ENCODE measurements around the gene CHN1.

The CHN1 gene

DNA sequence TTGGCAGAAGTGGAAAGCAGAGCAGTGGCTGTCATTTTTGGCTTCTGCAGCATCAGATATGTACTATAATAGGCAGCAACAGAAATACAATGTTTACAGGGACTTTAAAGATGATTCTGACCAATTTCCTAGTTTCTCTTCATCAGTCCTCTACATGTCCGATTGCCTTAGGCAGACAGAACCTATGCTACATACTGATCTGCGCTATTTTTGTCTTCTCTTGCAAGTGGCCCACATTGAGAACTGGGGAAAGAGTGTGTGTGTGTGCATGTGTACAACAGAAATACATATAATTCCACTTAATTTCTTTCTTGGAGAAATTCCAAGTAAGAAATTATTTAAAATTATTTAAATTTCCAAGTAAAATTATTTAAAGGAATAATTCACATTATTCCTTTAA lies 163.8 kb downstream of the CHN1 start:
- Mint-ChIP-seq H3K4me3 (no peak overlapping the region), H3K36me3 (no peaks in the 10 kb centered on the region), H3K4me1 (no peaks in the 10 kb centered on the region), H3K27ac (no peak overlapping the region), H3K9me3 (no peaks in the 10 kb centered on the region), H3K27me3 (peaks cover 11% of the 10 kb centered on the region)
- ATAC-seq (ENCODE audit: low read depth) (no peak), DNase-seq (ENCODE audit: low spot score in 2 of 2) (no peak)

DNA sequence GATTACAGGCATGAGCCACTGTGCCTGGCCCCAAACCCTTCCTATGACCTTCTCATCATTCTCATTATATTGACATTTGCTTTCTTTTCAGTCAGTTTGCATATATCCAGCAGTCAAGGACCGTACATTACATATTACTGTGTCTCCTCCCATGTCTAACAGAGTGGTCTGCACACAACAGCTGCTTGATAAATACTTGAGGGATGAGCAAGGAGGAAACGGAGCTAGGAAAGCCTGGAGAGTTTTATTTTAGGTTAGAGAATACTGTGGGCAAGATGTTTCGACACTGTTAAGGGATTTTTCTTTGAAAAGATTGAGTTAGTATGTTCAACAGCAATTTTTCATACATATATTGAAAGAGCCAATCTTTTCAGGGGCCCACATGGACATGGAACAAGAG lies 164.7 kb downstream of the CHN1 start:
- H3K4me1 Mint-ChIP-seq: no peaks in the 10 kb centered on the region
- no peaks in the 10 kb centered on the region for H3K36me3 Mint-ChIP-seq
- DNase-seq (ENCODE audit: low spot score in 2 of 2) (no peak), ATAC-seq (ENCODE audit: low read depth) (no peak)
- H3K4me3 Mint-ChIP-seq: no peak overlapping the region
- peaks cover 9% of the 10 kb centered on the region for H3K27me3 Mint-ChIP-seq
- no peaks in the 10 kb centered on the region for H3K9me3 Mint-ChIP-seq
- no peak overlapping the region for H3K27ac Mint-ChIP-seq

DNA sequence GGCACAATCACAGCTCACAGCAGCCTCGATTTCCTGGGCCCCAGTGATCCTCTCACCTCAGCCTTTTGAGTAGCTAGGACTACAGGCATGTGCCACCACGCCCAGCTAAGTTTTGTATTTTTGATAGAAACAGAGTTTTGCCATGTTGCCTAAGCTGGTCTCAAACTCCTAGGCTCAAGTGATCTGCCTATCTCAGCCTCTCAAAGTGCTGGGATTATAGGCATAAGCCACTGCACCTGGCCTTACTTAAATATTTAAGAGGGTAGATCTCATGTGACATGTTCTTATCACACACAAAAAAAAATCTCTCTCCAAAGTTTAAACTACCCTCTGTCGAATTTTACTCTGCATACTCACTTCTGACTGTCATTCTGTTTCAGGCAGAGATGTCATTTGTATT lies 165.5 kb downstream of the CHN1 start:
- no peaks in the 10 kb centered on the region for H3K9me3 Mint-ChIP-seq
- H3K36me3 Mint-ChIP-seq: no peaks in the 10 kb centered on the region
- H3K27me3 Mint-ChIP-seq: peaks cover 9% of the 10 kb centered on the region
- H3K4me3 Mint-ChIP-seq: no peak overlapping the region
- no peak overlapping the region for H3K27ac Mint-ChIP-seq
- no peaks in the 10 kb centered on the region for H3K4me1 Mint-ChIP-seq
- ATAC-seq (ENCODE audit: low read depth) (no peak), DNase-seq (ENCODE audit: low spot score in 2 of 2) (no peak)

DNA sequence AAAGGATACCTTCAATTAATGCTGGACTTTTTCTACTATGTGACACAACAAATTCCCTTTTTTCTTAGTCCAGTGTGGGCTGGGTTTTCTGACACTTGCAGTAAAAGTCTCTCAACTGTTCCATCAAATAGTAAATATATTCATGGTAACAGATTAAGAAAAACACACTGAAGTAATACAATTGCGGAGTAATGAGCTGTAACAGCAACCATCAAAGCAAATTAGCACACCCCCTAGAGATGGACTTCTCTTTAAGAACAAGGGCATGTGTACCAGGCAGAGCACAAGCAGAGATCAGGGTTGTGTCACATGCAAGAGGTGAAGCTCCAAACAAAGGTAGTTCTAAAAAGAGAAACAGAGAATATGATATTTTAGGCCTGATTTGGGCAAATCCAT lies 168.2 kb downstream of the CHN1 start:
- Mint-ChIP-seq H3K4me3 (no peak overlapping the region), H3K27ac (no peak overlapping the region), H3K9me3 (peaks cover 5% of the 10 kb centered on the region), H3K27me3 (peaks cover 7% of the 10 kb centered on the region), H3K4me1 (no peaks in the 10 kb centered on the region), H3K36me3 (no peaks in the 10 kb centered on the region)
- ATAC-seq (ENCODE audit: low read depth) (no peak), DNase-seq (ENCODE audit: low spot score in 2 of 2) (no peak)

DNA sequence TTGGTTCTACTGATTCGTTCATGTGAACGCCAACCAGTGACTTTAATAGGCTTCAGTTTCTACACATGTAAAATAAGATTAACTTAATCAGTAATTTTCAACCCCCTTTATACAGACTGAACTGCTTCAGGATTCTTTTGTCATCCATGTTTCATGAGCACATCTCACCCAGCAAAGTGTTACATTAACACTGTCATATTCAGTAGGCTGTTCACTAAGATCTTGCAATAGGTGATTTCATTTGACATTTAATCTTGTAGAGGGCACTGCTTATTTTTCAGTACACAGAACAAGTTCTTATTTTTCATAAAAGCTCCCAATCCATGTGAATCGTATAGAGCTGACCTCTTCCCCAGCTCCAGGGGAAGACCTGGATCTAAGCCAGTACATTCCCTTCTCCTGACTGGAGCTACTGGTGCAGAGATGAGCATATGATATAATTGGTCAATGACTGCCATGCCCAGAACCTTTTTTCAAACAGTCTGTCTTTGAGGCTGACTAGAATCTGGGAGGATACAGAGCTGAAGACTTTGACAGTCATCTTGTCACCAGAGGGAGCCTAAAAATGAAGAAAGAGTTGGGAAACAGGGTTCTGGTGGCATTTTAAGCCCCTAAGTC lies 168.7 kb downstream of the CHN1 start:
- DNase-seq (ENCODE audit: low spot score in 2 of 2) (no peak), ATAC-seq (ENCODE audit: low read depth) (no peak)
- Mint-ChIP-seq H3K4me1 (no peaks in the 10 kb centered on the region), H3K36me3 (no peaks in the 10 kb centered on the region), H3K27ac (no peak overlapping the region), H3K27me3 (peaks cover 6% of the 10 kb centered on the region), H3K4me3 (no peak overlapping the region), H3K9me3 (peaks cover 5% of the 10 kb centered on the region)

DNA sequence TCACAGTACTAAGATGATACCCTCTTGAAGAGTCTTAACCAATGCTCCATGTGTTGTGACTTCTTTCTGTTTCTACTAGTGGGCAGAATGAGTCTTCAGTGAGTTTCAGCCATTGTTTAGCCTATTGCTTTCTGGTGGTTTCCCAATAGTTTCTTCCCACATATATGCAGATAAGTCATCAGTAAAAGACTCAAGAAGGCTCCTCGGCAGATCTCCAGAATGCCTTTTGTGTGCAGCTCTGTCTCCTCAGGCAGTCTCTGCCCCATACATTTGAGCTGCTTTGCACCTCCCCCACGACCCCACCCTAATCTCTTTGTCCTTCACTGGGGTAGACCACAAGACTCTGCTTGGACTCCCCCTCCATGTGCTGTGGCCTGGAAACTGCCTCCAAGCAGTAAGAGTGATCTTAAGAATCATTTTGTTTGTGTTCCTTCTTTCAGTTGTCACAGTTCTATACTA lies 169.4 kb downstream of the CHN1 start:
- H3K4me1 Mint-ChIP-seq: no peaks in the 10 kb centered on the region
- H3K9me3 Mint-ChIP-seq: peaks cover 5% of the 10 kb centered on the region
- no peaks in the 10 kb centered on the region for H3K36me3 Mint-ChIP-seq
- no peak for ATAC-seq (ENCODE audit: low read depth)
- no peak for DNase-seq (ENCODE audit: low spot score in 2 of 2)
- H3K4me3 Mint-ChIP-seq: no peak overlapping the region
- H3K27ac Mint-ChIP-seq: no peak overlapping the region
- H3K27me3 Mint-ChIP-seq: peaks cover 6% of the 10 kb centered on the region

DNA sequence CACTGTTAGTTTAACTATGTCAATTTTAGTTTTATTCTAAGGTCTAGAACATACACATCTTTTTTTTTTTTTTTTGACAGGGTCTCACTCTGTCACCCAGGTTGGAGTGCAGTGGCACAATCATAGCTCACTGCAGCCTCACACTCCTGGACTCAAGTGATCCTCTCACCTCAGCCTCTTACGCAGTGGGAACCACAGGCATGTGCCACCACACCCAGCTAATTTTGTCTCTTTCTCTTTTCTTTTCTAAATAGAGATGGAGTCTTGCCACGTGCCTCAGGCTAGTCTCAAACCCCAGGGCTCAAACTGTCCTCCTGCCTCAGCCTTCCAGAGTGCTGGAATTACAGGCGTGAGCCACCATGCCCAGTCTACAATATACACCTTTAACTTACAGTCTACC lies 171.4 kb downstream of the CHN1 start:
- H3K36me3 Mint-ChIP-seq: no peaks in the 10 kb centered on the region
- H3K4me1 Mint-ChIP-seq: no peaks in the 10 kb centered on the region
- peaks cover 5% of the 10 kb centered on the region for H3K9me3 Mint-ChIP-seq
- no peak for DNase-seq (ENCODE audit: low spot score in 2 of 2)
- peaks cover 4% of the 10 kb centered on the region for H3K27me3 Mint-ChIP-seq
- H3K27ac Mint-ChIP-seq: no peak overlapping the region
- ATAC-seq (ENCODE audit: low read depth): no peak
- no peak overlapping the region for H3K4me3 Mint-ChIP-seq

DNA sequence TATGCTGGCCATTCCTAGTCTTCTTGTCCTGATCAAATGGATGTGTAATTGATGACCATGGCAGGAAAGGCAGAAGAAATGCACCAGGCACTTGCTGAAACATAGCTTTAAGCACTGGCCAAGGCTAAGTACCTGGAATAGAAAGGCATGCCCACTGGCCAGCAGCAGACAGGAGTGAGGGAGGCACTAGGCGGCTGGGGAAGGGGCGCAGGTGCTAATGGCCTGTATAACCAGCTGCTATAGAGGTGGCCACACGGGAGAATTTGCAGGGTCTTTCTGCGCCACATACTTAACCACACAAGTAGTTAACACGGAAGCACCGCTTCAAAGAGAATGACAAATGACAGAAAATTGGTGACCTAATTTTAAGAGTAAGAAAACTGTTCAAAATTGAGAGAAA lies 174.6 kb downstream of the CHN1 start:
- Mint-ChIP-seq H3K4me3 (no peak overlapping the region), H3K36me3 (no peaks in the 10 kb centered on the region), H3K9me3 (peaks cover 5% of the 10 kb centered on the region), H3K4me1 (no peaks in the 10 kb centered on the region), H3K27me3 (peaks cover 6% of the 10 kb centered on the region), H3K27ac (no peak overlapping the region)
- DNase-seq (ENCODE audit: low spot score in 2 of 2): no peak
- no peak for ATAC-seq (ENCODE audit: low read depth)

DNA sequence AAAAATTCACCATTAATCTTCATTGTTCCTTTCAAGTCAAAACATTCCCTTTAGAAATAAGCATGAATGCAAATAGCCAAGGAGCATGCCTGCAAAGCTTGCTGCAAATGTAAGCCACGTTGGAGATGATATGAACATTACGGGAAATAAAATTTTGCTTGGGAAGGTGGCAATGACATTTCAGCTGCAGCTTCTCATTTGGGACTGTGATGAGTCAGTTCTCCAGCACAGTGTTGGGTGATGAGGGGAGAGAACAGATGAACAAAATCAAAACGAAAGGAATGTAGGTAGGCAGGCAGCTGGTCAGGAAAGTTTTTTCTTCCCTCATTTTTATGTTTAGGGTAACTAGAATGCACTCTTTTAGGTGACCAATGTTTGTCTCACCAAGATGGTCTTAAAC lies 175.6 kb downstream of the CHN1 start:
- no peak for DNase-seq (ENCODE audit: low spot score in 2 of 2)
- Mint-ChIP-seq H3K36me3 (no peaks in the 10 kb centered on the region), H3K27ac (no peak overlapping the region), H3K4me1 (no peaks in the 10 kb centered on the region), H3K27me3 (peaks cover 5% of the 10 kb centered on the region), H3K4me3 (no peak overlapping the region), H3K9me3 (peaks cover 5% of the 10 kb centered on the region)
- no peak for ATAC-seq (ENCODE audit: low read depth)

DNA sequence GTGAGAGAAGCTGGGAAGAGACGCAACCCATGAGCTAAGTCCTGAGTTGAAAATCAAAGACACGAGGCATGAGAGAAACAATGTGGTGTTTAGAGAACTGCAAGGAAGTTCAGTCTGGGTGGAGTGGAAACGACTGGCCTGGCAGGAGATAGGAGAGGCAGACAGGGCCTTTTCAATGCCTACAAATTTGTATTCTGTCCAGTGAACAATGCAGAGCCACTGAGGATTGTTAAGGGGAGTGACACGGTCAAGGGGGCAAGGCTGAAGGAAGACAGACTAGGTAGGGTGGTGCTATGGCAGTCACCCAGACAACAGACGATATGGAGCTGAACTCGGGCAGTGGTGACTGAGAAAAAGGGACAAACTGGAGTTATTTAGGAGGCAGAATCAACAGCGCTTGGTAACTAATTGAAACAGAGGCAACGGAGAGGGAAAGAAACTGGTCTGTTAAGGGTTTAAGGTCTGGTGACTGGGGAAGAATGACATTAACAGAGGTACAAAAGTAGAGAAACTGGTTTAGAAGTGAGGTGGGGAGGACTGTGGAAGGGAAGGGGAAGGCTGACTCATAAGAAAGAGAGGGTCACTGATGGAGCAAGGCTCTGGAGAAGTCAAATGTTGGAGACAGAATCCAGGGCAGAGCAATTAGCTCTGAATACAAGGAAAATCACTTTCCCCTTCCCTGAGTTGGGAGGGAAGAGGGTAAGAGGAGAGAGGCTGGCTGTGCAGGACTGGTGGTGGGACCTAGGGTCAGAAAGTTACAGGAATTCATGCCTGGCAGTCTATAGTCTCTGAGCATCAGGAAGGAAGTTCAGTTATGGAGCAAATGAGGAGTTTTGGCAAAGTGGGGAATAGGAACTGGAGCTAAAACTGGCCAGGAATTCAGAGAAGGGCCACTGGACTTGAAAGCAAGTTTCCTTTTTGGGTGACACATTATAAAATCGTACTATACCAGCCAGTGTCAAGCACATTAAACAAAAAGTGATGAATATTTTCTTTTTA lies 177.5 kb downstream of the CHN1 start:
- H3K4me1 Mint-ChIP-seq: no peaks in the 10 kb centered on the region
- H3K27me3 Mint-ChIP-seq: peaks cover 6% of the 10 kb centered on the region
- no peaks in the 10 kb centered on the region for H3K36me3 Mint-ChIP-seq
- no peak for DNase-seq (ENCODE audit: low spot score in 2 of 2)
- H3K9me3 Mint-ChIP-seq: no peaks in the 10 kb centered on the region
- no peak overlapping the region for H3K4me3 Mint-ChIP-seq
- no peak for ATAC-seq (ENCODE audit: low read depth)
- no peak overlapping the region for H3K27ac Mint-ChIP-seq

DNA sequence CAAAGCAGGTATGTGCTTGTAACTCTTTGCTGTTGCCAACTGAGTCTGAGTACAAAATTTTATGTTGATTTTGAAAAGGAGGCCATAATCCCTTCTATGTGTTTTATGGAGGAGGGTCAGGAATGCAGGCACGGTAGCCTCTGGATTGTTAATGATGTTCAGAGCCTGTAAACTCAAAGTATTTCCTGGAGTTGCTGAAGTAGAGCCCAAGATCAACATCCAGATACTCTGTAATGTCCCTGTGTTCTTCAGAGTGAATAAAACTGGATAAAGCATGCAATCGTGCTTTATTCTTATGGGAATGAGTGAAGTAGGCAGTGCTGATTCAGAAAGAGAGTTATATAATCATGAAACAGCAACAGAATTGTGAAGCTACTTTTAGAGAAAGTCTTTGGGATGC lies 179.1 kb downstream of the CHN1 start:
- Mint-ChIP-seq H3K27me3 (peaks cover 7% of the 10 kb centered on the region), H3K27ac (no peak overlapping the region), H3K9me3 (no peaks in the 10 kb centered on the region), H3K4me3 (no peak overlapping the region), H3K36me3 (no peaks in the 10 kb centered on the region), H3K4me1 (no peaks in the 10 kb centered on the region)
- ATAC-seq (ENCODE audit: low read depth): no peak
- no peak for DNase-seq (ENCODE audit: low spot score in 2 of 2)

DNA sequence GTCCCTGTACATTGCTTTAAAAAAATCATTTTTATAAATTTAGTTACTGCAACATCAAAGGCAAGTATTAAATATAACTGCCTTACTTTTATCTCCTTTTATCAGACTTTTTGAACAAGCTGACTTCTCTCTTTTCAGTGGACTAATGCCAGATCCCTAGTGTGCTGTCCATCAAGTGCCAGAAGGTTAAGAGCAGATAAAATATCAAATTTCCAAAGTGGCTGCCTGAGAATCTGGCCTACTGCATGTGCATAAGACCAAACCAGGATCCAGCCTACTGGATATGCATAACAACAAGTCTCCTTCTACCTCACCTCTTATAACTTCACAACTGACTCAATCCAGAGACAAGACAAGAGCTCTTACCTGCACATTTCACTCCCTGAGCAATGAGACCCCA lies 181.1 kb downstream of the CHN1 start:
- no peak overlapping the region for H3K4me3 Mint-ChIP-seq
- no peak for DNase-seq (ENCODE audit: low spot score in 2 of 2)
- H3K9me3 Mint-ChIP-seq: no peaks in the 10 kb centered on the region
- ATAC-seq (ENCODE audit: low read depth): no peak
- peaks cover 7% of the 10 kb centered on the region for H3K27me3 Mint-ChIP-seq
- H3K4me1 Mint-ChIP-seq: no peaks in the 10 kb centered on the region
- no peak overlapping the region for H3K27ac Mint-ChIP-seq
- no peaks in the 10 kb centered on the region for H3K36me3 Mint-ChIP-seq

DNA sequence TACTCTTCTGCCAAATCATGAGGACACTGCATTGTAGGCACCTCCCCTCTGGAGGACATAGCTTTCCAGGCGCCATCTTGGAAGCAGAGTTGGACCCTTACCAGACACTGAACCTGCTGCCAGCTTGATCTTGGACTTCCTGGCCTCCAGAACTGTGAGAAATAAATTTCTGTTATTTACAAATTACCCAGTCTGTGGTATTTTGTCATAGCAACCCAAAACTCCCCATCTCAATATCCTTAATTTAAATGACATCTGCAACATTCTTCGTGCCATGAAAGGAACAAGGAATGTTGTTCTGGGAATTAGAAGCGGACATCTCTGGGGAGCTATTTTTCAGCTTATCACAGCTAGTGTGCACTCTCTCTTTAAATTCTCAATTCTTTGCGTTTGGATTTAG lies 183.6 kb downstream of the CHN1 start:
- H3K36me3 Mint-ChIP-seq: no peaks in the 10 kb centered on the region
- ATAC-seq (ENCODE audit: low read depth) (no peak), DNase-seq (ENCODE audit: low spot score in 2 of 2) (no peak)
- H3K4me1 Mint-ChIP-seq: no peaks in the 10 kb centered on the region
- H3K4me3 Mint-ChIP-seq: no peak overlapping the region
- H3K27ac Mint-ChIP-seq: no peak overlapping the region
- H3K9me3 Mint-ChIP-seq: no peaks in the 10 kb centered on the region
- peaks cover 2% of the 10 kb centered on the region for H3K27me3 Mint-ChIP-seq

DNA sequence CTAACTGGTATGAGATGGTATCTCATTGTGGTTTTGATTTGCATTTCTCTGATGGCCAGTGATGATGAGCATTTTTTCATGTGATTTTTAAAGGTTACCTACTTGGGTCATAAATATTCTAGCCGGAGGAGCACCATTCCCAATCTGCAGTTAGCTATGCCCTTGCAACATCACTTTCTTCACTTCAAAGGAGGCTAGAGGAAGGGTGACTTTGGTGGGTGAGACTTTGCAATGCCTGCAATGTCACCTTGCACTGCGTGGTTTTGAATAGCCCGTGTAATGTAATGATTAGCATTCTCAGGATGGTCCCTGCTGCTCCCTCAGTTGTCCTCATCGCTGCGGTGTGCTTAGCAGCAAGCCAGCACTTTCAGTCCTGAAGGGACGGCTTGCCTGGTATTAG lies 184.8 kb downstream of the CHN1 start:
- no peaks in the 10 kb centered on the region for H3K9me3 Mint-ChIP-seq
- no peaks in the 10 kb centered on the region for H3K4me1 Mint-ChIP-seq
- no peaks in the 10 kb centered on the region for H3K36me3 Mint-ChIP-seq
- no peak overlapping the region for H3K27ac Mint-ChIP-seq
- H3K4me3 Mint-ChIP-seq: no peak overlapping the region
- no peak for DNase-seq (ENCODE audit: low spot score in 2 of 2)
- ATAC-seq (ENCODE audit: low read depth): no peak
- H3K27me3 Mint-ChIP-seq: peaks cover 2% of the 10 kb centered on the region
